MM.1S (cell line): Measurements from ENCODE around the gene SLC12A7.

ENCODE experiments used
- DNase-seq: peaks from one replicate; pipeline ENCODE4 v3.0.0-alpha.2; 2015
- H2AFZ ChIP-seq: fragments of 300-600 bp; sonication (generic); 2 replicates; pipeline ENCODE4 v1.6.0; 2016; ENCODE audit warnings: antibody characterized with exemption, low read length
- H3F3A ChIP-seq: fragments of 300-600 bp; sonication (generic); 2 replicates; pipeline ENCODE4 v1.6.1; 2016; ENCODE audit warnings: mild to moderate bottlenecking, antibody characterized with exemption, low read length, moderate library complexity, mixed read lengths; ENCODE audit not compliant: insufficient read depth
- H3K27ac ChIP-seq: fragments of 300-600 bp; sonication (generic); 2 replicates; pipeline ENCODE4 v1.5.1; 2016; ENCODE audit warnings: mild to moderate bottlenecking, low read length
- H3K27me3 ChIP-seq: fragments of 300-600 bp; sonication (generic); replicated peaks from 2 replicates; pipeline ENCODE4 v1.6.0; 2016; ENCODE audit warnings: low read length; ENCODE audit not compliant: insufficient read depth
- H3K36me3 ChIP-seq: fragments of 300-600 bp; sonication (generic); replicated peaks from 2 replicates; pipeline ENCODE4 v1.6.1; 2016; ENCODE audit warnings: mild to moderate bottlenecking, low read length, mixed read lengths; ENCODE audit not compliant: insufficient read depth
- H3K4me1 ChIP-seq: fragments of 300-600 bp; sonication (generic); 2 replicates; pipeline ENCODE4 v1.6.1; 2016; ENCODE audit warnings: low read length, mixed read lengths
- H3K4me2 ChIP-seq: fragments of 300-600 bp; sonication (generic); 2 replicates; pipeline ENCODE4 v1.6.0; 2016; ENCODE audit warnings: low read depth, low read length
- H3K4me3 ChIP-seq: fragments of 300-600 bp; sonication (generic); 2 replicates; pipeline ENCODE4 v1.5.1; 2016; ENCODE audit warnings: low read length, mixed read lengths
- H3K79me2 ChIP-seq: fragments of 300-600 bp; sonication (generic); 2 replicates; pipeline ENCODE4 v1.6.1; 2016; ENCODE audit warnings: mixed run types, low read length, mixed read lengths
- H3K9ac ChIP-seq: fragments of 300-600 bp; sonication (generic); 2 replicates; pipeline ENCODE4 v1.6.1; 2016; ENCODE audit warnings: low read length, mixed read lengths
- H3K9me2 ChIP-seq: fragments of 300-600 bp; sonication (generic); replicated peaks from 2 replicates; pipeline ENCODE4 v1.6.1; 2016; ENCODE audit warnings: mild to moderate bottlenecking, low read length, mixed read lengths; ENCODE audit not compliant: insufficient read depth
- H3K9me3 ChIP-seq: fragments of 300-600 bp; sonication (generic); replicated peaks from 2 replicates; pipeline ENCODE4 v1.6.1; 2016; ENCODE audit warnings: mild to moderate bottlenecking, low read length, mixed read lengths; ENCODE audit not compliant: insufficient read depth
- H4K20me1 ChIP-seq: fragments of 300-600 bp; sonication (generic); 2 replicates; pipeline ENCODE4 v1.6.1; 2016; ENCODE audit warnings: mild to moderate bottlenecking, low read length, moderate library complexity, mixed read lengths; ENCODE audit not compliant: insufficient read depth
- EZH2 ChIP-seq: fragments of 300-600 bp; sonication (generic); optimal IDR thresholded peaks from 2 replicates; pipeline ENCODE3; 2017; ENCODE audit warnings: low read depth, mild to moderate bottlenecking, antibody characterized with exemption, low read length, mixed read lengths
- EZH2phosphoT487 ChIP-seq: fragments of 300-600 bp; sonication (generic); IDR thresholded peaks from 2 replicates; pipeline ENCODE4 v1.6.1; 2018; ENCODE audit warnings: antibody characterized with exemption, low read length
- TF ChIP-seq, protein P1 (sequence below): fragments of 300-600 bp; sonication (generic); IDR thresholded peaks from 2 replicates; pipeline ENCODE4 v1.5.1; 2016; ENCODE audit warnings: antibody characterized with exemption, low read length, mixed read lengths

The SLC12A7 gene

DNA sequence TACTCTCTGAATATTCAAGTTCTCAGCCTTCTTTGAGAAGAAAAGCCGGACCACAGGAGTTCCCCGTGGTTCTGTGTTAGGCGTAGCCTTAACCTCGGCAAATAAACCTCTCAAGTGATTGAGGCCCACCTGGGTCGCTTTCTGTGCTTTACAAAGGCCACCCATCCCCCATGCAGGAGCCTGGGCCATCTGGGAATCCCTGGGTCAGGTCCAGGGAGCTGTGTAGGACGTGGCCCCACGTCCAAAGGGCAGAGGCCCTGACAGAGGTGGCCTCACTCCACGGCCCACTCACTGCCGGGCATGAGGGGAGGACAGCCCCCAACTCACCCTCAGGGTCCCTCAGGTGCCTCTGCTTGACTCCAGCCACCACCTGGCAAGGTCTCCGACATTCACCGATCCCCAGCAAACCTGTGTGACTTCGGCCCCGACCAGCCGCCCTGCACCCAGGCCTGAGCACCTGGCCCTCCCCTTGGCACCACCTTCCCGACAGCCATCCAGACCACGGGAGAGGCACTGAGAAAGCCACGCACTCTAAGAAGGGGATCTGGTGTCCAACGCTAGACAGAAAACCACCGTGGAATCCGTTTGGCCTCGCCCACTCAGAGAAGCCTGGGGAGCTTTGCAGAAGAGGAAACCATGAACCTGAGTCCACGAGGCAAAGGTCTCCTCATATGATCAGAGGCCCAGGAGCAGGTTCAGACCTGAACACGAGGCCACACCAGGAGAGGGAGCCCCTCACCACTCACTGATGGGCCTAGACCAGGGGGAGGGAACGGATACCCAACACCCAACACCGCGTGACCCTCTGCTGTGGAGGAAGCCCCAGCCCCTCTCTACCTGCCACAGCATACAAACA, 4.5 kb downstream of the SLC12A7 start:
- no peak overlapping the region for H3K27ac ChIP-seq
- H3F3A ChIP-seq: no peaks in the 10 kb centered on the region
- no peak overlapping the region for H3K4me3 ChIP-seq
- H3K4me2 ChIP-seq: no peak overlapping the region
- no peaks in the 10 kb centered on the region for H3K9me3 ChIP-seq
- H3K27me3 ChIP-seq: no peaks in the 10 kb centered on the region
- no peak overlapping the region for H2AFZ ChIP-seq
- DNase-seq: no peak
- H3K9me2 ChIP-seq: no peaks in the 10 kb centered on the region
- TF ChIP-seq EZH2: no peak
- TF ChIP-seq, protein P1, sequence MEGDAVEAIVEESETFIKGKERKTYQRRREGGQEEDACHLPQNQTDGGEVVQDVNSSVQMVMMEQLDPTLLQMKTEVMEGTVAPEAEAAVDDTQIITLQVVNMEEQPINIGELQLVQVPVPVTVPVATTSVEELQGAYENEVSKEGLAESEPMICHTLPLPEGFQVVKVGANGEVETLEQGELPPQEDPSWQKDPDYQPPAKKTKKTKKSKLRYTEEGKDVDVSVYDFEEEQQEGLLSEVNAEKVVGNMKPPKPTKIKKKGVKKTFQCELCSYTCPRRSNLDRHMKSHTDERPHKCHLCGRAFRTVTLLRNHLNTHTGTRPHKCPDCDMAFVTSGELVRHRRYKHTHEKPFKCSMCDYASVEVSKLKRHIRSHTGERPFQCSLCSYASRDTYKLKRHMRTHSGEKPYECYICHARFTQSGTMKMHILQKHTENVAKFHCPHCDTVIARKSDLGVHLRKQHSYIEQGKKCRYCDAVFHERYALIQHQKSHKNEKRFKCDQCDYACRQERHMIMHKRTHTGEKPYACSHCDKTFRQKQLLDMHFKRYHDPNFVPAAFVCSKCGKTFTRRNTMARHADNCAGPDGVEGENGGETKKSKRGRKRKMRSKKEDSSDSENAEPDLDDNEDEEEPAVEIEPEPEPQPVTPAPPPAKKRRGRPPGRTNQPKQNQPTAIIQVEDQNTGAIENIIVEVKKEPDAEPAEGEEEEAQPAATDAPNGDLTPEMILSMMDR: no peak
- TF ChIP-seq EZH2phosphoT487: no peak
- peaks cover 92% of the 10 kb centered on the region for H3K79me2 ChIP-seq
- no peaks in the 10 kb centered on the region for H3K4me1 ChIP-seq
- no peaks in the 10 kb centered on the region for H3K36me3 ChIP-seq
- H4K20me1 ChIP-seq: 0 out of 2 replicates have a peak, but pooled peaks cover 4% of the 10 kb centered on the region
- H3K9ac ChIP-seq: no peak overlapping the region

DNA sequence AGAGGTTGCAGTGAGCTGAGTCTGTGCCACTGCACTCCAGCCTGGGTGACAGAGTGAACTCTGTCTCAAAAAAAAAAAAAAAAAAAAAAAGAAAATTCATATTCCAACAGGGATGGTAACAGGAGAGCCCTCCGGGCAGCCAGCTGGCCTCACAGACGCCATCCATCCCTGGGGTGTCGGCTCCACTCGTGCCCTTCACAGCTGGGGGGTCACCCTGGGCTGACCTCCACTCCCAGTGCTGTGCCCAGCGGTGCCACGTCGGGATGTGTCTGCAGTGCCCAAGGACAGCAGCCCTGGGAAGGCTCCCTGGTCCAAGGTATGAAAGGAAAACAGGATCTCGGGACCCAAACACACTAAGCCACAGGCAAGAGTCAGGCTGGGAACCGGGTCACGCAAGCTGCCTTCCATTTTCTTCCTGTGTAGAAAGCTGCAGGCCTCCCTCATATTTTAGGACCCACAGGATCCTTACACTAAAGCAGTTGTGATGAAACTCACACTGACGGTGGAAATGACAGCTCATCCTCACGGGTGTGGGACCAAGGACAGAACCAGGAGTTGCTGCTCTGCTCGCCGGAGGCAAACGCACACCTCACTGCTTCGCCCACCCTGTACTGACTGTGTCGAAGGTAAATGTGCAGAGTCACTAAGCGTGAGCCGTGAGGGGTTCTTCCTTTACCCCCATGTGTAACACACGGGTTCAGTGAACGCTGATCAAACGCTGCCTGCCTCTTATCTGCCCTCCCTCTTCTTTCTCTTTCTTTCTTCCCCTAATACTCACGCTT, 5.3 kb downstream of the SLC12A7 start:
- Histone ChIP-seq H3K27ac (no peak overlapping the region), H3F3A (no peaks in the 10 kb centered on the region), H3K9me2 (no peaks in the 10 kb centered on the region), H3K9me3 (no peaks in the 10 kb centered on the region), H3K79me2 (peaks cover 100% of the 10 kb centered on the region), H3K36me3 (no peaks in the 10 kb centered on the region), H4K20me1 (0 out of 2 replicates have a peak, but pooled peaks cover 4% of the 10 kb centered on the region), H3K9ac (no peak overlapping the region), H3K4me2 (no peak overlapping the region), H3K4me3 (no peak overlapping the region), H3K4me1 (no peaks in the 10 kb centered on the region), H3K27me3 (no peaks in the 10 kb centered on the region), H2AFZ (no peak overlapping the region)
- DNase-seq: no peak
- no peak for TF ChIP-seq EZH2phosphoT487
- TF ChIP-seq, protein P1: no peak

DNA sequence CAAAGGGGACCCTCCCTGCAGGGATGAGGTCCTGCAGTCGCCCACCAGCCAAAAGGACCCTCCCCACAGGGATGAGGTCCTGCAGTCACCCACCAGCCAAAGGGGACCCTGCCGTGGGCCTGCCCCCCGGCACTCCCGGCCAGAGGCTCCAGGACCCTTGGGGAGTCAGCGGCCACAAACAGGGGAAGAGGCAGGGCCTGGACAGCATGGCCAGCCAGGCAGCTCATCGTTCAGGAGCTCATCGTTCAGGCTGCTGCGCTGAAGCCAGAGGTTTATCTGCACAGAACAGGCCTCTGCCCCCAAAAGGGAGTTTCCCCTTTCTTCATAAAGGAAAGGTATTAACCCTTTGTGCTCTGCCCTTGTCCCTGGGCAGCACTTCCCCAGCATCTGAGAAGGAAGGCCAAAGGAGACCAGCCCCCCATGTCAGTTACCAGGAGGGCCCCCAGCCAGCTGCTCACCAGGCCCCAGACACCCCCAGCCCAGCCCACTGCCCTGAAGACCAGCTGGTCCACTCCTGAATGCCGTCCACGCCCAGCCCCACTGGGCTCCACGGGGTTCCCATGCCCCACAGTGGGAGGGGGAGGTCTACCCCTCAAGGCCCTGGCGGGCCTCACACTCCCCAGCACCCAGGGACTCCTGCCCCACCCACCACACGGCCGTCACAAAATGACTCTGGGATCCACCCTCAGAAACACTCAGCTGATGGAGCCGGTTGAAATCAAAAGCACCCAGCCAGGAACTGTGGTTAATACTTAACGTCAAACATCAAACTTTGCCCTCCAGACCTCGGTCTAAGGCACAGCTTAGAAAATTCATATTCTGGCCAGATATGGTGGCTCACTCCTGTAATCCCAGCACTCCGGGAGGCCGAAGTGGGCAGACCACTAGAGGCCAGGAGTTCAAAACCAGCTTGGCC, 6.3 kb downstream of the SLC12A7 start:
- no peaks in the 10 kb centered on the region for H3K9me3 ChIP-seq
- H3K4me1 ChIP-seq: no peaks in the 10 kb centered on the region
- H3F3A ChIP-seq: no peaks in the 10 kb centered on the region
- no peak overlapping the region for H3K4me3 ChIP-seq
- H3K4me2 ChIP-seq: no peak overlapping the region
- H3K9ac ChIP-seq: no peak overlapping the region
- no peak for DNase-seq
- H4K20me1 ChIP-seq: 0 out of 2 replicates have a peak, but pooled peaks cover 6% of the 10 kb centered on the region
- H3K9me2 ChIP-seq: no peaks in the 10 kb centered on the region
- no peaks in the 10 kb centered on the region for H3K36me3 ChIP-seq
- TF ChIP-seq EZH2phosphoT487 (no peak), EZH2 (no peak)
- TF ChIP-seq, protein P1: no peak
- no peak overlapping the region for H3K27ac ChIP-seq
- no peak overlapping the region for H2AFZ ChIP-seq
- no peaks in the 10 kb centered on the region for H3K27me3 ChIP-seq
- H3K79me2 ChIP-seq: peaks cover 100% of the 10 kb centered on the region
